GM18498 (cell line): ENCODE measurements around the gene FRY.

ENCODE experiments used
- ATAC-seq: cut with Tn5 transposase; IDR thresholded peaks from one replicate; pipeline ENCODE4 v1.9.1; 2021; ENCODE audit warnings: mild to moderate bottlenecking, moderate library complexity; ENCODE audit not compliant: unreplicated experiment

Gene FRY

GRCh38 chr13:32208860-32209259 lies 177.3 kb downstream of the FRY start:
- ATAC-seq, result no peak

DNA sequence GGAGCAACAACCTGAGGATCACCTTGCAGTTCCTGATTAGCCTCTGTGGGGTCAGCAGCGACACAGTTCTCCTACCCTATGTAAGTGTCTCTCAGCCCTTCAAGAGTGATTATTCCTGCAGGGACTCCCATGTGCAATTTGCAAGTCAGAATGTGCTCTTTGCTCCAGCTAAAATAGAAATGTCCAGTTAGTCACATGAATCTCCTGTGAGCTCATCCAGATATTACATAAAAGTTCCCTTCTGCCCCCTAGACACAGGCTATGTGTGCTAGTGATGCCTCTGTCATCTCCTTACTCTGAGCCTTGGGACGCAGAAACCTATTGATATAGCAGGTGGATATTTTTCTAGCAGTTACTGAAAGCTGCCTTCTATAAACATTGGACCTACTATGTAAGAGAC lies 178.1 kb downstream of the FRY start:
- no peak for ATAC-seq

DNA sequence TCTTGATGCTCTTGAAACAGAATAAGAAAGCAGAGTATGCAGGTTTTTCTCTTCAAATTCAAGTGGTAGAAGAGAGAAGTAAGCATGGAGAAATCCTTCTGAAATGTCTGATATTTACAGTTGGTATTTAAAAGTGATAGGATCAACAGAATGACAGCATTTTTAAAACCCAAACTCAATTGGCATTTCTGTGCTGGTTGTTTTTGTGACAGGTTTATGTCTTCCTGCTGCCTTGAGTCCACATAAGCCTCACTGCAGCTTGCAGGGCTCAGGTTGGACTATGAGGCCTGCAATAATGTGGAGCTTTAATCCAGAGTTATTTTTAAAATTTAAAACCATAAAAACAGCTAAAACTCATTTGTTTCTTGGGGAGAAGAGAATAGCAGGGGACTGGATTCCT lies 178.5 kb downstream of the FRY start:
- ATAC-seq, result no peak

DNA sequence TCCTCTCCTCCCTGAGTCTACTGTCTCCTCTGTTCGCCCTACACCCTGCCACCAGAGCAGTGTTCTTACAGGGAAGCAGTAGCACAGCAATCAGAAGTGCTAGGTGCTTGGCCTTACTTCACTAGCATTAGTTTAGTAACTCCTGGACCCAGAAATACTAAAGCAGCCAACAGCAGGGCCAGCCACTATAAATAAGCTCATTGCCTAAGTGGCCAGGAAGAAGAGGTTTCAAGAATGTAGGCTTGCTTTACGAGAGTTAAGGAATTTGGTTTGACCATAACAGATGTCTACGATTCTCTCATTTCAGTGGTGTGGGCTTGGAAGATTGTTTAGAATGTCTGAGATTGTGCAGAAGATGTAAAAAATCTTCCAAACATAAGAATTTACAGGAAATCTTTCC lies 180.2 kb downstream of the FRY start:
- no peak for ATAC-seq

DNA sequence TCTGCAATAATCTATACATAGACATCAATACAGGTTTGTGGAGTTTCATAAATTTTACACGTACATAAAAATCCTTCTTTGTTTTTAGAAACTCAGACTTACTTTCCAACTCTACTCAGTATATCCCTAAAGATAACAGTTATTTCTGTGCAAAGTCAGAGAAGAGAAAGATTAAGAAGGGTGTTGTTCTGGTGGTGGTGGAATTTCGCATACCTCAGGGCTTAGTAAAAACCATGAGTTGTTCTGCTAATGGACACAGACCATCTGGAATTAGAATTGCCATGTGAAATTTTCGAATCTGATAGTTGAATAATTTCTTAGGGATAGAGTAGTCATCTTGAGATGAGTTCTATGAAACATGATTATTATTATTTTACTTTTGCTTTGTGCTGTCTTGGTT lies 180.8 kb downstream of the FRY start:
- ATAC-seq, result no peak

DNA sequence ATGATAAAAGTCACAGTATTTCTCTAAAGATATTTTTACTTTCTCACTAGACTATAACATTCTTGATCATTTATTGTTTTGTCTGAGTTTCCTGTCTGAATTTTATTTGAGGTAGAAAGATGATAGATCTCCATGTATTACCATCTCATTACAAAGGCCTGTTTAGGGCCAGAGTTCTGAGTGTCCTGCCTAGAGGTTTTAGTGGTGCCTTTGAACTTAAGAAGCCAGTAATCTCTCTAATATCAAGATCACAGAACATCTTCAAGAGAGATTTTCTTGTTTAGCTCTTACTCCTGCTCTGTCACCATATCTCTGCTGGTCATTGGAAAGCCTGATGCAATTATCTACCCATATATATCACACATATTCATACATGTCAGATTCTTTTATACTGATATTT lies 182.1 kb downstream of the FRY start:
- no peak for ATAC-seq

DNA sequence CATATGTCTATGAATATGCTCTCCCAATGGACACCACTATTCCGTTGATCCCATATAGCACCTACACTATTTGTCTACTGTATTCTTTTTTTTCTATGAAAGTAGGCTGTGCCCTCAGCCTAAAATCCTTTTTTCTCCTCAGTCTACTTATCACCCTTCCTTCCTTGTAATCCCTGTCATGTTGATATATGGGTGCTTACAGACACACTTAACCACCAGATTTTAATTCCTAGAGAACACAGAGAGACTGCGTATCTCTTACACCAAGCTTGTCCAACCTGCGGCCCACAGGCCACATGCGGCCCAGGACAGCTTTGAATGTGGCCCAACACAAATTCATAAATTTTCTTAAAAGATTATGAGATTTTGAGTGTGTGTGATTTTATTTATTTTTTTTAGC lies 182.5 kb downstream of the FRY start:
- no peak for ATAC-seq

DNA sequence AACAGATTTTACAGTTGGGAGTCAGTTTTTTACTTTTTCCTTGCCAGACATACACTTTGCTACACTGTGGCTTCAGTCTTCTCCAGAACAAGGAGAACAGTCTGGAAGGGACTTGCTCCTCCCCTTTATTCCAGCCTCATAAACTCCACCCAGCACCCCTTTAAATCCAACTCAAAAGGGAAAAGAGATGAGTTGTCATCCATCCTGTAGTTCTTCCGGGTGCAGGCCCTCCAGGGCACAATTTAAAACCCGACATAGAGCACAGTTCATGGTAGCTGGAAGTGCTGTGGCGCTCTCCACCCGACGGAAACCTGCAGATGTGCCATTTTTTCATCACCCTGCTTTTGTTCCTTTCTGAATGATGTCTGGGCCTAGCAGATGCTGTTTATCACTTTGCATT lies 184.7 kb downstream of the FRY start:
- no peak for ATAC-seq

DNA sequence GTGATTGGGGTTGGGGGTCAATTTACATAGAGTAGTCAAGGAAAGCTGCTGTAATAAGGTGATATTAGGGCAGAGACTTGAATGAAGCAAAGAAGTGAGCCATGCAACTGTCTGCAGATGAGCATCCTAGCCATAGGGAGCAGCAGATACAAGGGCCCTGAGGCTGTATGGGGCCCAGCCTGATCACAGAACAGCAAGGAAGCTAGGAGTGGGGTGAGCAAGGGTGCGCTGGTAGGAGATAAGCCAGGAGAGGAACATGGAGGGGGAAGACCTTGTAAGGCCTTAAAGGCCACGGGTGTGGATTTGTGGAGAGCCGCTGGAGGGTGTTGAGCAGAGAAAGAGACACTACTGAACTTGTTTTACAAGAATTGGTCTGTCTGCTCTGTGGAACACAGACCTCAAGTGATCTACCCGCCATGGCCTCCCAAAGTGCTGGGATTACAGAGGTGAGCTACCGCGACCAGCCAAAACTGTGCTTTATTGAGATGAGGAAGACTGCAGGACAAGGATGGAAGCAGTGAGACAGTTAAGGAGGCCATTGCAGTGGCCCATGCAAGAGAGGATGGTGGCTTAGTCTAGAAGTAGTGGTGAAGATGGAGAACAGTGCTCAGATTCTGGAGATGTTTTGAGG lies 190.6 kb downstream of the FRY start:
- no peak for ATAC-seq

- ATAC-seq, result no peak
Measured at GRCh38 chr13:32224916-32225315, 193.3 kb downstream of the FRY start.

GRCh38 chr13:32225481-32225931 lies 193.9 kb downstream of the FRY start:
- no peak for ATAC-seq

GRCh38 chr13:32228330-32229041 lies 196.9 kb downstream of the FRY start:
- no peak for ATAC-seq

GRCh38 chr13:32229443-32229842 lies 197.9 kb downstream of the FRY start:
- no peak for ATAC-seq

GRCh38 chr13:32232263-32232662 lies 200.7 kb downstream of the FRY start:
- ATAC-seq, result no peak

- ATAC-seq, result no peak
Measured at GRCh38 chr13:32233062-32233461, 201.5 kb downstream of the FRY start.

DNA sequence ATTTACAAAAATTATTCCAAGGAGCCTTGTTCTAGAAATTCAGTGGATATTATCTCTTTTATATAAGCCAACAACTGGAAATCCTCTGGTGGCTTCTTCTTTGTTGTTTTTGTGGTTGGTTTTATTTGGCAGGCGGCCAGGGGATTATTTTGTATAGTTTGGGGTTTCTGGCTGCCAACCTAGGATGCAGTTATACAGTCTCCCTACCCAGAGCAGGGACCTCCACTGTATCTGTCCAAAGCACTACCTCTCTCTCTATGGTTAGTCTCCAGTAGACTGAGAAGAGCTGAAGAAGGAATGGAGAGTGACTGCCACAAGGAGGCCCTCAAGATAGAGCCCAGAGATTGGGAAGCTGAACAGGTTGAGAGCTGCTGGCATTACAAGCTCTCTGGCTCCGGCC lies 203.3 kb downstream of the FRY start:
- no peak for ATAC-seq

GRCh38 chr13:32237681-32238080 lies 206.1 kb downstream of the FRY start:
- ATAC-seq, result no peak

- no peak for ATAC-seq
Measured at GRCh38 chr13:32243695-32244094, 212.1 kb downstream of the FRY start.

DNA sequence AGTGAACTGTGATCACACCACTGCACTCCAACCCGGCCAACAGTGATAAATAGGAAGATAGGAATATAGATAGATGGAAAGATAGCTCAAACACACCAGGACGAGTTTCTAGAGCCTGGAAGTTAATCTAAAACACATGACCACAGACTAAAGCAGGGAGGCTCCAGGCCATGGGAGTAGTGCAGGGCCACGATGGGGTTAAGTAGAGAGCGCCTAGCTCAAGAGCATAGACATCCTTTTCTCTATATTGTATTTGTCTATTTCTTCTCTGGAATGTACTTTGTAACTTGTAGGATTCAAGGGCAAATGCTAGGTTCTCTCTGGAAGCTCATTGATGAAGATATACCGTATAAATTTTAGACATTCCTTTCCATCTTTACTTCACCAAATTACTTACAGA lies 214.0 kb downstream of the FRY start:
- ATAC-seq, result no peak

DNA sequence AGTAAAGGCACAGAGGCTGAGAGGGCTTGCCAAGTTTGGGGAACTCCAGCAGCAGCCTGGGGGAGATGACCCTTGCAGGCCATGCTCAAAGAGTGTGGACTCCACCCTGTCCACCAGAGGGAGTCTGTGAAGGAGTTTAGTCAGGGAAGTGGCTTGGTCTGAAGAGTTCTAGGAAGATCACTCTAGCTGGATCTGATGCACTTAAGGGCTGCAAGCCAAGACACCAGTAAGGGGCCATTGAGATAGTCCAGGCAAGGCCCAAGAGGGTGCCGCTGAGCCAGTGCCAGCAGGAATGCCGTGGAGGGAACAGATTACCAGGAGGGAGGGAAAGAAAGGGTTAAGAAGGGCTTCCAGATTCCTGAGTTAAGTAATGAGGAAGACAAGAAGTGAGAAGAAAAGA lies 214.9 kb downstream of the FRY start:
- peak; percentile 76 for ATAC-seq

DNA sequence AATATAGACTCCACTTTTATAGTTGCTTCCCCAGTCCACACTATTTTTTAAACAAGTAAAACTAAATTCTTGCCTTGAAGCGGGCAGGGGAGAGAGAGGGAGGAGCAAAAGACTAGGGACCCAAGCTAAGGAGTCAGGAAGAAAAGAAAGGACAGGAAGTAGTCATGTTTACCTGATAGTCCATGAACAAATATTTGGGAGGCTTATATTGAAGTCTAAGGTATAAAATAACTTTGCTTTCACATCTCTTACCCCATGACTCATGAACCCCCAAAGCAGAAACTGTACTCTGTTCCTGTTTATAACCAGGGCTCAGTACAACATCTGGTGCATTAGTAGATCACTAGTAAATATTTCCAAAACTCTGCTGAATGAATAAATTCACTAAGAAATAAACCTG lies 216.3 kb downstream of the FRY start:
- peak; percentile 43 for ATAC-seq

DNA sequence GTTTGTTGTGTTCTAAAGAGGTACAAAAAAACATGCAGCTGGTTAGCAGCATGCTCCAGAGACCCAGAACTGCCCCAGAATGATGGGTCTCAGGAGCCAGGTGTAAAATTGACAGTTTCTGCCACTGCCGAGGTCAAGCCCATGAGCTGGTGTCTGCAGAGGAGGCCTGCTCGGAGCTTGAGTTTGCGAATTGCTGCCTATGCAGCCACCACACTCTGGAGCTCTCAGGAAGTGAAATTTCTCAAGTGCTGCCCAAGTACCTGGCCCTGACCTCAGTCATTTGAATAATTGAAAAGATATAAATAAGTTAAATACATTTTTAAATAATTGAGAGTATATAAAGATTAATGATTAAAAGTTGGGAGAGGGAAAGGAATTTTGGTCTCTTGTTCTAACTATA lies 217.2 kb downstream of the FRY start:
- ATAC-seq, result peak; percentile 76
